ENCODE measurements around the gene RAD9A. TPM values are rescaled to one million over a fixed set of nuclear protein-coding genes. Genes with fewer than 3 reads are reported as not detected.

Gene RAD9A
- total RNA-seq, 1 donor from 2014 or later: 9.4 TPM

GRCh38 chr11:67379061-67380058 lies 12.4 kb upstream of the RAD9A start:
- Histone ChIP-seq H3K4me2 (ENCODE audit: low read length) (peak overlapping the region; percentile 21), H3K9ac (ENCODE audit: low read length) (peak overlapping the region; percentile 2), H3K36me3 (ENCODE audit: insufficient read depth, low read length) (no peaks in the 10 kb centered on the region), H4K20me1 (ENCODE audit: insufficient read depth, low read length) (no peaks in the 10 kb centered on the region), H3K4me1 (ENCODE audit: insufficient read depth, low read length) (peaks cover 32% of the 10 kb centered on the region), H2AFZ (ENCODE audit: low read depth, low read length) (peak overlapping the region; percentile 62), H3K27ac (ENCODE audit: low read depth, low read length) (no peak overlapping the region), H3K79me2 (ENCODE audit: insufficient read depth, low read length) (no peaks in the 10 kb centered on the region), H3K27me3 (ENCODE audit: insufficient read depth, low read length) (no peaks in the 10 kb centered on the region), H3K4me3 (ENCODE audit: insufficient read depth, low read depth, low read length) (no peak overlapping the region), H3K9me3 (ENCODE audit: insufficient read depth, low read depth, low read length) (no peaks in the 10 kb centered on the region)
- H3K36me3 Mint-ChIP-seq (ENCODE audit: low read depth, unreplicated experiment): no peaks in the 10 kb centered on the region
- no peak for FAIRE-seq
- H3K9me3 Mint-ChIP-seq (ENCODE audit: unreplicated experiment): no peaks in the 10 kb centered on the region
- TF ChIP-seq EZH2 (IDR thresholded peaks at IDR 0.05; ENCODE audit: insufficient read depth, low read length) (no peak), CTCF (IDR thresholded peaks at IDR 0.05; ENCODE audit: insufficient read depth, low read depth, low read length) (no peak)
- peak overlapping the region; percentile 23 for H3K4me3 Mint-ChIP-seq (ENCODE audit: unreplicated experiment)
- H3K27me3 Mint-ChIP-seq (ENCODE audit: low read depth, unreplicated experiment): peaks cover 6% of the 10 kb centered on the region
- H3K27ac Mint-ChIP-seq (ENCODE audit: unreplicated experiment): no peak overlapping the region
- peaks cover 15% of the 10 kb centered on the region for H3K4me1 Mint-ChIP-seq (ENCODE audit: low read depth, unreplicated experiment)
- no peak for DNase-seq (ENCODE audit: low read depth)

- Mint-ChIP-seq H3K27me3 (ENCODE audit: low read depth, unreplicated experiment) (peaks cover 6% of the 10 kb centered on the region), H3K4me1 (ENCODE audit: low read depth, unreplicated experiment) (peaks cover 22% of the 10 kb centered on the region), H3K9me3 (ENCODE audit: unreplicated experiment) (no peaks in the 10 kb centered on the region), H3K36me3 (ENCODE audit: low read depth, unreplicated experiment) (no peaks in the 10 kb centered on the region), H3K4me3 (ENCODE audit: unreplicated experiment) (no peak overlapping the region), H3K27ac (ENCODE audit: unreplicated experiment) (no peak overlapping the region)
- Histone ChIP-seq H3K79me2 (ENCODE audit: insufficient read depth, low read length) (no peaks in the 10 kb centered on the region), H3K9me3 (ENCODE audit: insufficient read depth, low read depth, low read length) (no peaks in the 10 kb centered on the region), H3K4me2 (ENCODE audit: low read length) (no peak overlapping the region), H4K20me1 (ENCODE audit: insufficient read depth, low read length) (no peaks in the 10 kb centered on the region), H3K27ac (ENCODE audit: low read depth, low read length) (no peak overlapping the region), H3K9ac (ENCODE audit: low read length) (no peak overlapping the region), H3K36me3 (ENCODE audit: insufficient read depth, low read length) (no peaks in the 10 kb centered on the region), H2AFZ (ENCODE audit: low read depth, low read length) (no peak overlapping the region), H3K27me3 (ENCODE audit: insufficient read depth, low read length) (peaks cover 3% of the 10 kb centered on the region), H3K4me3 (ENCODE audit: insufficient read depth, low read depth, low read length) (no peak overlapping the region), H3K4me1 (ENCODE audit: insufficient read depth, low read length) (peaks cover 25% of the 10 kb centered on the region)
- DNase-seq (ENCODE audit: low read depth) (no peak), FAIRE-seq (no peak)
- TF ChIP-seq EZH2 (IDR thresholded peaks at IDR 0.05; ENCODE audit: insufficient read depth, low read length) (no peak), CTCF (IDR thresholded peaks at IDR 0.05; ENCODE audit: insufficient read depth, low read depth, low read length) (no peak)
Observed at GRCh38 chr11:67381244-67381972, 10.4 kb upstream of the RAD9A start.

All from astrocyte (in vitro differentiated cells and primary cell).